Stimulated activated CD8-positive, alpha-beta memory T cell treated with anti-CD3 and anti-CD28 coated beads, Interleukin-2, amount 100 ng/mL, for 48 hours (primary cell): ENCODE data around the gene KHK.

Experiments used
- DNase-seq, 2 donors: peaks; one replicate each; pipeline ENCODE4 v3.0.0-alpha.2; 2020; ENCODE audit warnings: low read depth in 2 of 2

The KHK gene

DNA sequence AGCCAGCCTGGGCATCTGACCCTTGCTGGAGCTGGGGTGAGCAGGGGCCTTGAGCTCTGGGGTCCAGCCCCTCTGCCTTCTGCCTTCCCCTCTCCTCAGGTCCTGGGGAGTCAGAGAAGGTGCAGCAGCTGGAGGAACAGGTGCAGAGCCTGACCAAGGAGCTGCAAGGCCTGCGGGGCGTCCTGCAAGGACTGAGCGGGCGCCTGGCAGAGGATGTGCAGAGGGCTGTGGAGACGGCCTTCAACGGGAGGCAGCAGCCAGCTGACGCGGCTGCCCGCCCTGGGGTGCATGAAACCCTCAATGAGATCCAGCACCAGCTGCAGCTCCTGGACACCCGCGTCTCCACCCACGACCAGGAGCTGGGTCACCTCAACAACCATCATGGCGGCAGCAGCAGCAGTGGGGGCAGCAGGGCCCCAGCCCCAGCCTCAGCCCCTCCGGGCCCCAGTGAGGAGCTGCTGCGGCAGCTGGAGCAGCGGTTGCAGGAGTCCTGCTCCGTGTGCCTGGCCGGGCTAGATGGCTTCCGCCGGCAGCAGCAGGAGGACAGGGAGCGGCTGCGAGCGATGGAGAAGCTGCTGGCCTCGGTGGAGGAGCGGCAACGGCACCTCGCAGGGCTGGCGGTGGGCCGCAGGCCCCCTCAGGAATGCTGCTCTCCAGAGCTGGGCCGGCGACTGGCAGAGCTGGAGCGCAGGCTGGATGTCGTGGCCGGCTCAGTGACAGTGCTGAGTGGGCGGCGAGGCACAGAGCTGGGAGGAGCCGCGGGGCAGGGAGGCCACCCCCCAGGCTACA, 4.4 kb upstream of the KHK start:
- no peak for DNase-seq

DNA sequence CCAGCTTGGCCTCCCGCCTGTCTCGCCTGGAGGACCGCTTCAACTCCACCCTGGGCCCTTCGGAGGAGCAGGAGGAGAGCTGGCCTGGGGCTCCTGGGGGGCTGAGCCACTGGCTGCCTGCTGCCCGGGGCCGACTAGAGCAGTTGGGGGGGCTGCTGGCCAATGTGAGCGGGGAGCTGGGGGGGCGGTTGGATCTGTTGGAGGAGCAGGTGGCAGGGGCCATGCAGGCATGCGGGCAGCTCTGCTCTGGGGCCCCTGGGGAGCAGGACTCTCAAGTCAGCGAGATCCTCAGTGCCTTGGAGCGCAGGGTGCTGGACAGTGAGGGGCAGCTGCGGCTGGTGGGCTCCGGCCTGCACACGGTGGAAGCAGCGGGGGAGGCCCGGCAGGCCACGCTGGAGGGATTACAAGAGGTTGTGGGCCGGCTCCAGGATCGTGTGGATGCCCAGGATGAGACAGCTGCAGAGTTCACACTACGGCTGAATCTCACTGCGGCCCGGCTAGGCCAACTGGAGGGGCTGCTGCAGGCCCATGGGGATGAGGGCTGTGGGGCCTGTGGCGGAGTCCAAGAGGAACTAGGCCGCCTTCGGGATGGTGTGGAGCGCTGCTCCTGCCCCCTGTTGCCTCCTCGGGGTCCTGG, 3.7 kb upstream of the KHK start:
- no peak for DNase-seq

DNA sequence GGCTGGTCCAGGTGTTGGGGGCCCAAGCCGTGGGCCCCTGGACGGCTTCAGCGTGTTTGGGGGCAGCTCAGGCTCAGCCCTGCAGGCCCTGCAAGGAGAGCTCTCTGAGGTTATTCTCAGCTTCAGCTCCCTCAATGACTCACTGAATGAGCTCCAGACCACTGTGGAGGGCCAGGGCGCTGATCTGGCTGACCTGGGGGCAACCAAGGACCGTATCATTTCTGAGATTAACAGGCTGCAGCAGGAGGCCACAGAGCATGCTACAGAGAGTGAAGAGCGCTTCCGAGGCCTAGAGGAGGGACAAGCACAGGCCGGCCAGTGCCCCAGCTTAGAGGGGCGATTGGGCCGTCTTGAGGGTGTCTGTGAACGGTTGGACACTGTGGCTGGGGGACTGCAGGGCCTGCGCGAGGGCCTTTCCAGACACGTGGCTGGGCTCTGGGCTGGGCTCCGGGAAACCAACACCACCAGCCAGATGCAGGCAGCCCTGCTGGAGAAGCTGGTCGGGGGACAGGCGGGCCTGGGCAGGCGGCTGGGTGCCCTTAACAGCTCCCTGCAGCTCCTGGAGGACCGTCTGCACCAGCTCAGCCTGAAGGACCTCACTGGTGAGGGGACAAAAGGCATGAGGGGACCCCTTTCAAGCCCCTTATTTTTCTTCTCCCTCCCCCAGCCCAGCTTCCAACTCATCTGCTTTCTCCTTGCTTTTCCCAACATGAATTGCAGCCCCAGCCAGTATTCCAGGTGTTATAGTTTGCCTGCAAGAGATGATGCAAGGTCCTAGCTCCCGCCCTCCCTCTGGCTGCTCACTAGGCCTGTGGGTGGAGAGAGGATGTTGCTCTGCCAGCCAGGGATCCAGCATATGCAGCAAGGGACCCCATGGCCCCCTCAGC, 2.9 kb upstream of the KHK start:
- DNase-seq, result no peak

DNA sequence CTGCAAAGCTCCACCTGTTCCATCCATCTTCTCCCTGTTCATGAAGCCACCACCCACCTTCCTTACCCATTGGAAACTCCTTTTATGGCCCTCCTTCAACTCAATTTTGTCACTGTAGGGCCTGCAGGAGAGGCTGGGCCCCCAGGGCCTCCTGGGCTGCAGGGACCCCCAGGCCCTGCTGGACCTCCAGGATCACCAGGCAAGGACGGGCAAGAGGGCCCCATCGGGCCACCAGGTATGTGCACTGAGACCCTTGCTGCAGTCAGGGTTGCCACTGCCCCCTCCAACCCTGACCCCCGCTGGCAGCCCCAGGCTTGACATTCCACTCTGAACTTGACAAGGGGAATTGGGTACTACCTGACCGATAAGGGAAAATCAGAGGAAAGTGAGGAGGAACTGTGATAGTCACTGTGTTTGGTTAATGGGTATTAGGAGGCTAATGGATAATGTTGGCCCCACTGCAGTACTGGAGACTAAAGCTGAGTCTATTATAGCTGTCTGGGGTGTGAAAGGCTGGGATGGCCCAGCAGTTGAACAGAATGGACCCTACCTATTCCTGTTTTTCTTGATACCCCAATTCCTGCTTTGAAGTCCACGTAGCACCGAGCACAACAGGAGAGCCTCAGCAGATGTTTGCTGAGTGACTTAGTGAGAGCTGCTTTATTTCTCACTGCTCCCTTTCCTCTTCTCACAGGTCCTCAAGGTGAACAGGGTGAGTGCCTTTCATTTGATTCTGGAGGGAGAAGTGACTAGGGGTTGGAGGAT, 2.1 kb upstream of the KHK start:
- DNase-seq, result no peak

DNA sequence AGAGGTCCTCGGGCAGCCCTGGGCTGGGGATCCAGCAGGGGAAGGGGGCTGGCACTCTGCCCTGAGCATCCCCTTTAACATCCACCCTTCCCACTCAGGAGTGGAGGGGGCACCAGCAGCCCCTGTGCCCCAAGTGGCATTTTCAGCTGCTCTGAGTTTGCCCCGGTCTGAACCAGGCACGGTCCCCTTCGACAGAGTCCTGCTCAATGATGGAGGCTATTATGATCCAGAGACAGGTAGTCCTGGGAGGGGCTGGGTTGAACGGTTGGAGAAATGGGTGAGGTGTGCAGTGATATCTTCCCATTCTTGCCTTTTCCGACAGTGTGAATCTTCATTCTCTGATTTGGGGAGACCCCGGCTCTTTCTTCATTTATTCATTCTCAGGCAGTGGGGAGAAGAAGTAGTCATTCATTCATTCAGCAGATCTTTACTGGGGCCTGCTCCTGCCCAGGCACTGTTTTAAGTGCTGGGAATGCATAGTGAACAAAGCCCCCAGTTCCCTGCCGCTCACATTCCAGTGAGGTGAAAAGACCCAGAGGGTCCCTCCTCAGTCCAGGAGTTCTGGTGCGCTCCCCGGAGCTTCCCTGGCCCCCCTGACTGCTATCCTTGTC, 1.4 kb upstream of the KHK start:
- no peak for DNase-seq

DNA sequence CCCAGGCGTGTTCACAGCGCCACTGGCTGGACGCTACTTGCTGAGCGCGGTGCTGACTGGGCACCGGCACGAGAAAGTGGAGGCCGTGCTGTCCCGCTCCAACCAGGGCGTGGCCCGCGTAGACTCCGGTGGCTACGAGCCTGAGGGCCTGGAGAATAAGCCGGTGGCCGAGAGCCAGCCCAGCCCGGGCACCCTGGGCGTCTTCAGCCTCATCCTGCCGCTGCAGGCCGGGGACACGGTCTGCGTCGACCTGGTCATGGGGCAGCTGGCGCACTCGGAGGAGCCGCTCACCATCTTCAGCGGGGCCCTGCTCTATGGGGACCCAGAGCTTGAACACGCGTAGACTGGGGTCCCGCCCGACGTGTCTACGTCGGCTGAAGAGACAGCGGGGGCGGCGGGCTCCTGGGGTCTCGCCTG, 891 bp upstream of the KHK start:
- DNase-seq, result peak; percentile 18 to 26

DNA sequence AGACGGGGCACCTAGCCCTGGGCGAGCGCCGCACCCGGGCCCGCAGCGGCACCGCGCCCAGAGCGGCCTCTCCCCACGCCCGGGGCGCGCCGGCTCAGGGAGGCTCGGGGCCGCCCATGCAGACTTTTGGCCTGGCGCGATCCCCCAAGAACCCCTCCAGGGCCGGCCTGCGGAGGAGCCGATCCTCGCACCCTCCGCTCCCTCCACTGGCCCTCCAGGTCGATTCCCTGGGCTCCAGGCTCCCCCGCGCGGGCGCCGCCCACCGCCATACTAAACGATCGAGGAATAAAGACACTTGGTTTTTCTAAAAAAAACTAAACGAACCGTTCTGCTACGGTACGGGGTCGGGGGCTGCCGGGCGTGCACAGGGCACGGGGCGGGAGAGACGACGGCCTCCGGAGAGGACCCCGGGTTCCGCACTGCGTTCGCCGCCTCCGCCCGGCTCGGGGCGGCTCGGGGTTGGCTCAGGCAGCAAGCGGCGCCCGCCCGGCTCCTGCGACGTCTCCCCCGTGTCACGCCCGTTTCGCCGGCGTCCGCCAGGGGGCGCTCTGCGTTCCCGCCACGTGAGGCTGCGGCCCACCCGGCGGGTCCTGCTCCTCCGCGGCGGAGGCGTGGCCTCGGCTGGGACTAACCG, 365 bp upstream of the KHK start:
- DNase-seq, result peak; percentile 97

DNA sequence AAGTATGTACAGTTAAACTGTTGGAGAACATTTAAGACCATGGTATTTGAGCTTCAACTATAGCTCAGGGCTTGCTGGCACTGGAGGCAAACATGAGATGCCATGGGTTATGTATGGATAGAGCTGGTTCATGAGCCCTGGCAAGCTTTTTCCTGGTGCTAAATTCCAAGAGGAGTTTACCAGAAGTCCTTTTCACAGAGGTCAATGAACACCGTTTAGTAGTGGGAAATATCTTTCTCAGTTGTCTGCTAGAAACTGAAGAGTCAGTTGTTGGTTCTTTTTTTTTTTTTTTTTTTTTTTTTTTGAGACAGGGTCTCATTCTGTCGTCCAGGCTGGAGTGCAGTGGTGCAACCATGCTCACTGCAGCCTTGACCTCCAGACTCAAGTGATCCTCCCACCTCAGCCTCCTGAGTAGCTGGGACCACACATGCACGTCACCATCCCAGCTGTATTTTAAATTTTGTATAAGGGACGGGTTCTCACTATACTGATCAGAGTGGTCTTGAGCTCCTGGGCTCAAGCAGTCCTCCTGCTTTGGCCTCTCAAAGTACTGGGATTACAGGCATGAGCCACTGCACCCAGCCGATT, 1.3 kb downstream of the KHK start:
- DNase-seq, result no peak

DNA sequence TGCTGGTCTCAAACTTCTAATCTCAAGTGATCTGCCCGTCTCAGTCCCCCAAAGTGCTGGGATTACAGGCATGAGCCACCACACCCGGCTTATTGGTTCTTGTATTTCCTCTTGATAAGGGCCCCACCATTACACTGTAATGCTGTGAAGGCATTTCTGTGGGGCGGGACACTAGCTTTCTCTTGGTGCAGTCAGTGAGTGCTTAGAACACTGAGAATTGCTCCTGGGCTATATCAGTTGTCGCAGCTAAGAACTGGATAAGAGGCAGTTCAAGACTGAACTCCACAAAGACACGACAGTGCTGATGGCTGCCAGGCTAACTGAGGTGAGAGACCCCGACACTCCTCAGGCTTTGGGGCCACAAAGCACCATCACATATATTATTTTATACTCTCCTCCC, 2.1 kb downstream of the KHK start:
- DNase-seq, result no peak

DNA sequence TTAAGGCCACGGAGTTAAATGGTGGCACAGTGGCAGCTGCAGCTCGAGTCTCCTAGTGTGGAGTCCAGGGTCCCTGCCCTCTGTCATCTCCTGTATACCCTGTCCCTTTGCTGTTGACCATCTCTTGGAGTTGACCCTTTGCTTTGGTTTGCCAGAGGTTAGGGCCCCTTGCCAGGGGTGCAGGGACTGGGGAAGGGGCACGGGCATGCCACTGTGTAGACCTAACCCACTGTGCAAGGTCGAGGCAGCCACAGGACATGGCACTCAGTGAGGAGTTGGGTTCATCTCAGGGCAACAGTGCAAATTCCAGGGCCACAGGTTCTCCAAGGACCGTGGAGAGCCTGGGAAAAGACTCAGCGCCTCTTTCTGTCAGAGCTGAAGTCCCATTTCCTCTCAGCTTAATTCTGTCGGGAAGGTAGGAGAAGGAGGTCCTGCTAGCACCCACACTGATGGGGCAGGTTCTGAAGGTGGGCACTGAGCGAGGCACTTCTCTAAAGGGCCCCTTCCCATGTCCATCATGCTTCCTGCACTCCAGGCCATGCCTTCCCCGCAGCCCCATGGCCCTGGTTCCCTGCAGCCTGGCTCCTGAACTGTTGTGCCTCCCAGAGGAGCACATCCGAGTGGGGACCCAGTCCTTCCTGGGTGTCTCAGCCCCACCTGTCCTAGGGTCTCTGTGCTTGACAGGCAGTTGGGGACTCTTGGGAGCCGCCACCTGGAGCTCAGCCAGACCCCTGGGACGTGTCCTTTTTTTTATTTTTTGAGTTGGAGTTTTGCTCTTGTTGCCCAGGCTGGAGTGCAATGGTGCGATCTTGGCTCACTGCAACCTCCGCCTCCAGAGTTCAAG, 2.8 kb downstream of the KHK start:
- no peak for DNase-seq

DNA sequence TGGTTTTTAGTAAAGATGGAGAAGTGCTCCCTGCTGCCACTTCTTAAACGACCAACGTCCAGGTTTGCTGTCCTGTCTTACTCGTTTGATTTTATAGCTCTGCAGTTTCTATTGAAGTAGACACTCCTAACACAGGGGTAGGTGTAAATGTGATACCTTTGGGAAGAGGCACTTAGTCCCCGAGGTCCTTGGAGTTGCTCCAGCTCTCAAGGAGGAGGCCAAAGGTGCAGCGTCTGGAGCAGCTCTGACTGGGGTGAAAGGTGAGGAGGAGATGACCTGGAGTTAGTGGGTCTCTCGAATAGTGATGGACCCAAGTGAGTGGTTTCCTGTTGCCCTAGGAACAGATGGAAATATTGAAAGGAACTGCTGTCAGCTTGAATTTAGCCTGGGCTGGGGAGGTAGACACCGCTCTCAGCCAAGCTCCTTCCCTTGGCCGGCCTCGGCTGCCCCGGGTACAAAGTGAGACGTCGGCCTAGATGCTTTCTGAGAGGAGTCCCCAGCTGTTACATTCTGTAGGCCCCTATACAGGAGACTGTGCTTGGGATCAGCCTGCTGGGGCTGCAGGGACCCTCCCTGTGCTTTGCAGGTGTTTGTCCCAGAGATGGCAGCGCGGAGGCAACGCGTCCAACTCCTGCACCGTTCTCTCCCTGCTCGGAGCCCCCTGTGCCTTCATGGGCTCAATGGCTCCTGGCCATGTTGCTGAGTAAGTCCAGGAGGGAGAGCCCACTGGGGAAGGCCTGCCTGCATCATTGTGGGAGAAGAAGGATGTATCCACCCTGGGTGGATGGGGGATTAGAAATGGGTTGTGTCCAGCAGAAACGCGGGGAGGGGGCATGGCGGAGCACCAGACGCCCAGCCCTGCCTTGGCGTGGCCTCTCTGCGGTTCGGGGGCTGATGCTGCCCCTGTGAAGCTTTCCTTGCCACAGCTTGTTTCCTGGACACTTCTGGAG, 5.4 kb downstream of the KHK start:
- DNase-seq, result no peak

DNA sequence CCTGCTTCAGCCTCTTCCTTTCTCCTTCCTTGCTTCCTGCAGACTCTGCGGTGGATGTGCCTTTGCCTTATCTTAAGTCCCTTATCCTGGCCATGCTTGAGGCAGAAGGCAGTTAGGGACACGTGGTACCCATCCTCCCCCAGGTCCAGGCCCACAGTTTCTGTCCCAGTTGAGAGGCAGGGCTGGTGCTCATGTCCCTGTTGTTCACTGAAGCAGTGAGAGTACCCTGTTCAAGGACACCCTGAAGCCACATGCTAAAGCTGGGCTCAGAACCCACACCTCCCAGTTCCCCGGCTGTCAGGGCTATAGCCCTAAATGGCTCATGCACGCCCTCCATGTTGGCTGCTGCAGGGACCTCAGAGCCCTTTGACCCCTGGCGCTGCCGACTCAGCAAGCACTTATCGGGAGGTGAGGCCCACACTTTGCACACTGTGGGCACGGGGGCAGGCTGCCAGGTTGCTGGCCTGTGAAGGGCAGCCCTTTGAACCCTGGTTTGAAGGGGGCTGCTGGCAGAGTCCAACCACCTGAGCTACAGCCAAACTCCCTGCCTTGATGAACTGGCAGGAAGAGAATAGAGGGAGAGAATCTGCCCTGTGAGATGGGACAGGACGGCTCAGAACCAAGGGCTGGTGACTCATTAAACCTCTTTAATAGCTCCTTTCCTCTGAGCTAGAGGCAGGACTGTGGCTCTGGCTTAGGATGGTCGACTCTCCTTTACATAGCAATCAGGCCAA, 6.3 kb downstream of the KHK start:
- no peak for DNase-seq

DNA sequence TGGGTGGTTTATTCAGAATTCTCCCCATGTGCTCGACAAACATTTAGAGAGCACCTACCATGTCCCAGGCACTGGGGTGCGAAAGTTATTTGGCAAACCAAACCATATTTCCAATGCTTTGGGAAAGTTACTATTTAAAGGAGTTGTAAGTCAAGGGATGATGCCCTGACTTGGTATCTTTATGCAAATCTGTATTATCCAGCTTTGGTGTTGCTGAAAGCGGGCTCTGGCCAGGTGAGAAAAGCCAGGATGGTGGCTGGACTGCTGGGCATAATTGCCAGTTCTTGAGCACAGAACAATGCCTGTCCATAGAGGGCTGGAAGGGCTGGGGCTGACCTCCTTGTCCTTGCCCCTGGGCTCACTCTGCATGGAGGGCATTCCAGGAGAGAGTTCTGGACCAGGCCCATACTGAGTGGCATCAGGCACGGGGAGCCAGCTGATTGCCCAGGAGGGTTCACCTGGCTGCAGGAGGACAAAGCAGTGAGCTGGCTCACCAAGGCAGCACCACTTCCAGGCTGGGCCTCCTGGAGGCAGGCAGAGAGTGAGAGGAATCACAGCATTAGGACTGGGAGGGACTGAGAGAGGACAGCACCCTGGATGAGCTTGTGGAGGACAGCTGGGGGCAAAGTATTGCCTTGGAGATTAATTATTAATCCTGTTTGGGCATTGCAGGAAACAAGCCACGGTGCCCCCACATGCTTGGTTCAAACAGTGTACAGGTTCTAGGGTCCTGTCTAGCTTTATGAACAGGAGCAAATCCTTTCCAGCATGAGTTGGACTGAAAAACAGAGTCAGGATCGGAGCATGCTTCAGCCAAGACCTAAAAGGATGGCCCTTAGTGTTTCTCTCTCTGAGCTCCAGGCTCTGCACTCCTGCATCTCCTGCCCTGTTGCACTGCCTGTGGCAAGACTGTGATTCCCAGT, 7.1 kb downstream of the KHK start:
- no peak for DNase-seq

DNA sequence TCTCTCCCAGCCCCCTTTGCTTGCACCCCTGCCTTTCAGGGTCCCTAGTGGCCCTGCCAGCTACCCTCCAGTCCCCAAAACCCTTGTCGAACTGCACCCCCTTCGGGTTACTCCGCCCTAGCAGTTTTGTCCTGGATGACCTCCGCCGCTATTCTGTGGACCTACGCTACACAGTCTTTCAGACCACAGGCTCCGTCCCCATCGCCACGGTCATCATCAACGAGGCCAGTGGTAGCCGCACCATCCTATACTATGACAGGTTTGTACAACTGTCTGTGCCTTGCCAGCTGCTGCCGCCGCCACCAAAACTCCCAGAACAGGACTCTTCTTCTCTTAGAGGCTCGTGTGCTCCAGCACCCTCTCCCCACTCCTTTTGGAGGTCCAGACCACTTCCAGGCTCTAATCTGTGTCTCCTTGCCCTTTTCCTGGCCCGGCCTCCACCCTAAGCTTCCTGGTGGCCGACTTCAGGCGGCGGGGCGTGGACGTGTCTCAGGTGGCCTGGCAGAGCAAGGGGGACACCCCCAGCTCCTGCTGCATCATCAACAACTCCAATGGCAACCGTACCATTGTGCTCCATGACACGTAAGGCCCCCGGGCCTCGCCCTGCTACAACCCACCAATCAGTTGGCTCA, 7.9 kb downstream of the KHK start:
- no peak for DNase-seq

DNA sequence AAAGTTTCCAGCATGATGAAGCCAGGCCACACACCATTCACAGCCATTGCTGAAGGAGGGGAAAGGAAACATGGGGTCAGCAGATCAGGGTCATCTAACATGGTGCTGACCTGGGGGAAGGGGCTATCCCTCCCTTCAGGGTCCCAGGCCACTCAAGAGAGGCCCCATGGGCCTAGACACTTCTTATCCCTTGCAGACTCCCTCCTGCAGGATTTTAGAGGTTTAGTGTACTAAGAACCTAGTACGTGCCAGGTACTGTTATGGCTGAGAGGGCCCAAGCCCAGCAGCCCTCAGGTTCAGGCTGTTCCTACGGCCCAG, 8.8 kb downstream of the KHK start:
- no peak for DNase-seq
